Neural cell (in vitro differentiated cells): ENCODE measurements around the gene KDM1B. TPM values are rescaled to one million over a fixed set of nuclear protein-coding genes. Genes with fewer than 3 reads are reported as not detected.

ENCODE experiments used
- H2AFZ ChIP-seq: fragments of 200-600, 300-800 bp; sonication (generic), shearing (Covaris generic); 2 replicates; pipeline ENCODE4 v1.6.0; 2014; ENCODE audit warnings: low read depth, mild to moderate bottlenecking, antibody characterized with exemption, low read length, moderate library complexity
- H3F3A ChIP-seq: fragments of 200-600 bp; shearing (Covaris generic); 2 replicates; pipeline ENCODE4 v1.6.1; 2016; ENCODE audit warnings: mild to moderate bottlenecking, moderate library complexity, mixed read lengths, antibody characterized with exemption, low read length; ENCODE audit not compliant: insufficient read depth, poor library complexity, severe bottlenecking
- H3K27ac ChIP-seq: fragments of 200-600, 300-800 bp; sonication (generic), shearing (Covaris generic); 2 replicates; pipeline ENCODE4 v1.5.1; 2014; ENCODE audit warnings: mild to moderate bottlenecking, low read length, moderate library complexity
- H3K27me3 ChIP-seq: fragments of 300-800, 200-600 bp; sonication (generic), shearing (Covaris generic); 2 replicates; pipeline ENCODE4 v1.6.0; 2014; ENCODE audit warnings: mild to moderate bottlenecking, low read depth, low read length, moderate library complexity; ENCODE audit not compliant: insufficient read depth
- H3K36me3 ChIP-seq: fragments of 300-800, 200-600 bp; sonication (generic), shearing (Covaris generic); 2 replicates; pipeline ENCODE4 v1.5.1; 2014; ENCODE audit warnings: mild to moderate bottlenecking, antibody characterized with exemption, low read length, moderate library complexity; ENCODE audit not compliant: insufficient read depth
- H3K4me2 ChIP-seq: fragments of 300-800, 200-600 bp; sonication (generic), shearing (Covaris generic); 2 replicates; pipeline ENCODE4 v1.6.0; 2014; ENCODE audit warnings: mild to moderate bottlenecking, low read length
- H3K4me3 ChIP-seq: fragments of 300-800, 200-600 bp; sonication (generic), shearing (Covaris generic); 2 replicates; pipeline ENCODE4 v1.5.1; 2014; ENCODE audit warnings: mild to moderate bottlenecking, low read length, moderate library complexity
- H3K79me2 ChIP-seq: fragments of 200-600 bp; shearing (Covaris generic); replicated peaks from 2 replicates; pipeline ENCODE4 v1.6.0; 2014; ENCODE audit warnings: mild to moderate bottlenecking, low read length, moderate library complexity; ENCODE audit not compliant: insufficient read depth
- H3K9ac ChIP-seq: fragments of 300-800, 200-600 bp; sonication (generic), shearing (Covaris generic); 2 replicates; pipeline ENCODE4 v1.6.1; 2016; ENCODE audit warnings: mild to moderate bottlenecking, low read length, mixed read lengths
- H3K9me2 ChIP-seq: fragments of 200-600 bp; shearing (Covaris generic); 2 replicates; pipeline ENCODE4 v1.6.1; 2016; ENCODE audit warnings: mild to moderate bottlenecking, low read length, mixed read lengths; ENCODE audit not compliant: insufficient read depth
- H3K9me3 ChIP-seq: fragments of 200-600, 300-800 bp; sonication (generic), shearing (Covaris generic); 2 replicates; pipeline ENCODE4 v1.6.1; 2016; ENCODE audit warnings: mild to moderate bottlenecking, mixed run types, low read length, moderate library complexity, mixed read lengths
- H4K20me1 ChIP-seq: fragments of 200-600 bp; shearing (Covaris generic); 2 replicates; pipeline ENCODE4 v1.6.1; 2016; ENCODE audit warnings: mild to moderate bottlenecking, mixed run types; ENCODE audit not compliant: insufficient read depth
- CTCF ChIP-seq: fragments of 450-650 bp; IDR thresholded peaks from 2 replicates; pipeline ENCODE4 v1.5.1; 2014; ENCODE audit warnings: antibody characterized with exemption, mild to moderate bottlenecking, moderate library complexity; ENCODE audit not compliant: poor library complexity, severe bottlenecking
- EP300 ChIP-seq: fragments of 450-650 bp; conservative IDR thresholded peaks from 2 replicates; pipeline ENCODE4 v1.6.1; 2014; ENCODE audit warnings: antibody characterized with exemption, mild to moderate bottlenecking, moderate library complexity; ENCODE audit not compliant: poor library complexity, severe bottlenecking
- EZH2 ChIP-seq: fragments of 200-600, 300-800 bp; shearing (Covaris generic), sonication (generic); IDR thresholded peaks from 2 replicates; pipeline ENCODE4 v1.6.1; 2014; ENCODE audit warnings: antibody characterized with exemption, low read length, borderline replicate concordance, mild to moderate bottlenecking; ENCODE audit not compliant: insufficient read depth, poor library complexity, severe bottlenecking
- MXI1 ChIP-seq: fragments of 450-650 bp; conservative IDR thresholded peaks from 2 replicates; pipeline ENCODE4 v1.6.1; 2014; ENCODE audit warnings: antibody characterized with exemption, mild to moderate bottlenecking; ENCODE audit not compliant: poor library complexity, severe bottlenecking
- POLR2AphosphoS5 ChIP-seq: IDR thresholded peaks from 2 replicates; pipeline ENCODE4 v1.6.1; 2012
- RAD21 ChIP-seq: fragments of 450-650 bp; conservative IDR thresholded peaks from 2 replicates; pipeline ENCODE4 v1.6.1; 2014; ENCODE audit warnings: antibody characterized with exemption, mild to moderate bottlenecking, moderate library complexity
- SMC3 ChIP-seq: fragments of 450-650 bp; conservative IDR thresholded peaks from 2 replicates; pipeline ENCODE4 v1.6.1; 2014; ENCODE audit warnings: antibody characterized with exemption, mild to moderate bottlenecking, moderate library complexity; ENCODE audit not compliant: poor library complexity
- TAF1 ChIP-seq: IDR thresholded peaks from 2 replicates; pipeline ENCODE4 v1.6.1; 2012; ENCODE audit warnings: low read depth
- polyA plus RNA-seq: library from polyadenylated mRNA; depleted of rRNA; stranded (reverse); fragments of >200 nt; gene quantifications from 2 replicates; pipeline ENCODE4 v1.2.3, GENCODE V29; 2014
- TF ChIP-seq, protein P1 (sequence below): IDR thresholded peaks from 2 replicates; pipeline ENCODE4 v1.6.1; 2012; ENCODE audit warnings: borderline replicate concordance

Gene KDM1B
- polyA plus RNA-seq, 1 donor from 2014 or later: 24.5 TPM

DNA sequence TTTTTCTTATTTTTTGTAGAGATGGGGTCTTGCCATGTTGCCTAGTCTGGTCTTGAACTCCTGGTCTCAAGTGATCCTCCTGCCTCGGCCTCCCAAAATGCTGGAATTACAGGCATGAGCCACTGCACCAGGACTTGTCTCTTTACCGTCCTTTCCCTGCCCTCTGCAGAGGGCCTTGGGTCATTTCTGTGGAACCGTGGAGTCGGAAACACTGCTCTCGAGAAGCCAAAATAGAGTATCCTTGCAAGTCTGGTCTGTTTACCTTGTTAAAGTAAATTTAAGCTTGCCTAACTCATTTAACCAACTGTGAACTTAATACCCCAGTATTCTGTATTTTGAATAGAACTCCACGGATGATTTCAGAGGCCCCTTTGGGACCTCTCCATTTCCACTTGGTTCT lies 51.4 kb downstream of the KDM1B start:
- no peak overlapping the region for H3K9ac ChIP-seq
- H3K27me3 ChIP-seq: no peaks in the 10 kb centered on the region
- no peak overlapping the region for H3K4me3 ChIP-seq
- H3K4me2 ChIP-seq: no peak overlapping the region
- H3K27ac ChIP-seq: no peak overlapping the region
- no peaks in the 10 kb centered on the region for H3K9me3 ChIP-seq
- no peaks in the 10 kb centered on the region for H3K9me2 ChIP-seq
- H3F3A ChIP-seq: no peaks in the 10 kb centered on the region
- H4K20me1 ChIP-seq: no peaks in the 10 kb centered on the region
- no peak overlapping the region for H2AFZ ChIP-seq
- peaks cover 5% of the 10 kb centered on the region for H3K36me3 ChIP-seq
- no peak for TF ChIP-seq CTCF
- TF ChIP-seq EP300: no peak
- TF ChIP-seq POLR2AphosphoS5: no peak
- TF ChIP-seq MXI1: no peak
- no peak for TF ChIP-seq EZH2
- no peak for TF ChIP-seq TAF1
- no peak for TF ChIP-seq SMC3
- TF ChIP-seq, protein P1, sequence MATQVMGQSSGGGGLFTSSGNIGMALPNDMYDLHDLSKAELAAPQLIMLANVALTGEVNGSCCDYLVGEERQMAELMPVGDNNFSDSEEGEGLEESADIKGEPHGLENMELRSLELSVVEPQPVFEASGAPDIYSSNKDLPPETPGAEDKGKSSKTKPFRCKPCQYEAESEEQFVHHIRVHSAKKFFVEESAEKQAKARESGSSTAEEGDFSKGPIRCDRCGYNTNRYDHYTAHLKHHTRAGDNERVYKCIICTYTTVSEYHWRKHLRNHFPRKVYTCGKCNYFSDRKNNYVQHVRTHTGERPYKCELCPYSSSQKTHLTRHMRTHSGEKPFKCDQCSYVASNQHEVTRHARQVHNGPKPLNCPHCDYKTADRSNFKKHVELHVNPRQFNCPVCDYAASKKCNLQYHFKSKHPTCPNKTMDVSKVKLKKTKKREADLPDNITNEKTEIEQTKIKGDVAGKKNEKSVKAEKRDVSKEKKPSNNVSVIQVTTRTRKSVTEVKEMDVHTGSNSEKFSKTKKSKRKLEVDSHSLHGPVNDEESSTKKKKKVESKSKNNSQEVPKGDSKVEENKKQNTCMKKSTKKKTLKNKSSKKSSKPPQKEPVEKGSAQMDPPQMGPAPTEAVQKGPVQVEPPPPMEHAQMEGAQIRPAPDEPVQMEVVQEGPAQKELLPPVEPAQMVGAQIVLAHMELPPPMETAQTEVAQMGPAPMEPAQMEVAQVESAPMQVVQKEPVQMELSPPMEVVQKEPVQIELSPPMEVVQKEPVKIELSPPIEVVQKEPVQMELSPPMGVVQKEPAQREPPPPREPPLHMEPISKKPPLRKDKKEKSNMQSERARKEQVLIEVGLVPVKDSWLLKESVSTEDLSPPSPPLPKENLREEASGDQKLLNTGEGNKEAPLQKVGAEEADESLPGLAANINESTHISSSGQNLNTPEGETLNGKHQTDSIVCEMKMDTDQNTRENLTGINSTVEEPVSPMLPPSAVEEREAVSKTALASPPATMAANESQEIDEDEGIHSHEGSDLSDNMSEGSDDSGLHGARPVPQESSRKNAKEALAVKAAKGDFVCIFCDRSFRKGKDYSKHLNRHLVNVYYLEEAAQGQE: no peak
- TF ChIP-seq RAD21: no peak
- no peaks in the 10 kb centered on the region for H3K79me2 ChIP-seq

- Histone ChIP-seq H3K36me3 (peaks cover 5% of the 10 kb centered on the region), H3K9ac (no peak overlapping the region), H2AFZ (no peak overlapping the region), H3K9me3 (no peaks in the 10 kb centered on the region), H3K4me3 (no peak overlapping the region), H3K4me2 (no peak overlapping the region), H3K27me3 (no peaks in the 10 kb centered on the region), H3F3A (no peaks in the 10 kb centered on the region), H4K20me1 (no peaks in the 10 kb centered on the region), H3K27ac (no peak overlapping the region), H3K79me2 (no peaks in the 10 kb centered on the region), H3K9me2 (no peaks in the 10 kb centered on the region)
- TF ChIP-seq EP300 (no peak), POLR2AphosphoS5 (no peak), SMC3 (no peak), RAD21 (no peak), MXI1 (no peak), CTCF (no peak), EZH2 (no peak), TAF1 (no peak)
- TF ChIP-seq, protein P1: no peak
Observed at GRCh38 chr6:18207438-18207837, 52.2 kb downstream of the KDM1B start.
